K562 (cell line): ENCODE results near the gene TRAF3.

ENCODE experiments used
- CREB1 ChIP-seq, 2 experiments: sonication (generic) in 1 of 2; formaldehyde crosslinking in 1 of 2; IDR thresholded peaks; 2 replicates each; pipeline versions ENCODE4 v1.6.1 to v1.8.0; 2012 to 2022; ENCODE audit warnings: inconsistent platforms in 1 of 2, mild to moderate bottlenecking in 1 of 2, missing genetic modification reagents in 1 of 2, moderate library complexity in 1 of 2
- CSDE1 ChIP-seq, 2 experiments: fragments of 450-650 bp; IDR thresholded peaks; 2 replicates each; pipeline ENCODE4 v1.6.1; 2016; ENCODE audit warnings: mild to moderate bottlenecking in 1 of 2
- ELF4 ChIP-seq: fragments of 450-650 bp; formaldehyde crosslinking; IDR thresholded peaks from 2 replicates; pipeline ENCODE4 v1.4.0; 2022; ENCODE audit warnings: missing genetic modification characterization
- NFYB ChIP-seq: IDR thresholded peaks from 2 replicates; pipeline ENCODE4 v1.6.1; 2011; ENCODE audit warnings: mild to moderate bottlenecking, moderate library complexity; ENCODE audit not compliant: insufficient read length; ENCODE audit errors: extremely low read depth
- NR2F6 ChIP-seq: fragments of 450-650 bp; formaldehyde crosslinking; IDR thresholded peaks from 2 replicates; pipeline ENCODE4 v1.4.0; 2020; ENCODE audit warnings: mild to moderate bottlenecking
- SMAD3 ChIP-seq: fragments of 450-650 bp; formaldehyde crosslinking; conservative IDR thresholded peaks from 2 replicates; pipeline ENCODE4 v1.4.0; 2020; ENCODE audit warnings: mild to moderate bottlenecking
- TCF7L2 ChIP-seq: fragments of 150-350 bp; IDR thresholded peaks from 2 replicates; pipeline ENCODE4 v1.6.1; 2016; ENCODE audit warnings: low read depth, mild to moderate bottlenecking, low read length, moderate library complexity
- ZNF318 ChIP-seq, 2 experiments: fragments of 450-650 bp; IDR thresholded peaks; 2 replicates each; pipeline ENCODE4 v1.6.1; 2016; ENCODE audit warnings: mild to moderate bottlenecking in 2 of 2, borderline replicate concordance in 1 of 2, low read depth in 1 of 2, moderate library complexity in 1 of 2

- TF ChIP-seq NFYB: no peak
- no peak for TF ChIP-seq CSDE1 (IDR thresholded peaks at IDR 0.05)
- TF ChIP-seq TCF7L2: no peak
- TF ChIP-seq CREB1 (IDR thresholded peaks at IDR 0.05): no peak
- TF ChIP-seq CREB1 (CRISPR knock-in tag; IDR thresholded peaks at IDR 0.05): no peak
- TF ChIP-seq SMAD3 (CRISPR knock-in tag): no peak
- TF ChIP-seq ZNF318 (IDR thresholded peaks at IDR 0.05; ENCODE audit: borderline replicate concordance in 1 of 2, low read depth in 1 of 2): no peak
- no peak for TF ChIP-seq ELF4 (CRISPR knock-in tag)
- no peak for TF ChIP-seq NR2F6 (CRISPR knock-in tag)
Measured at GRCh38 chr14:102923925-102924486, 146.8 kb downstream of the TRAF3 start.
